Ovary (tissue), 3 donors: Measurements from ENCODE around the gene C3orf20.

Experiments
- CTCF ChIP-seq, 3 donors: fragments of 450-650 bp in 2 of 3; fragments of 200-600 bp in 1 of 3; IDR thresholded peaks; one replicate each; pipeline versions ENCODE4 v1.5.1 to v1.8.0; 2016 to 2022; ENCODE audit warnings: antibody characterized with exemption in 3 of 3, mild to moderate bottlenecking in 1 of 3
- EP300 ChIP-seq: sonication (generic); formaldehyde crosslinking; IDR thresholded peaks from one replicate; pipeline ENCODE4 v1.6.1; 2017; ENCODE audit warnings: antibody characterized with exemption
- POLR2A ChIP-seq: fragments of 450-650 bp; IDR thresholded peaks from one replicate; pipeline ENCODE4 v1.6.1; 2017; ENCODE audit warnings: antibody characterized with exemption, mild to moderate bottlenecking, moderate library complexity
- donor health status: DM: no; HTN: no; CAD: no.

DNA sequence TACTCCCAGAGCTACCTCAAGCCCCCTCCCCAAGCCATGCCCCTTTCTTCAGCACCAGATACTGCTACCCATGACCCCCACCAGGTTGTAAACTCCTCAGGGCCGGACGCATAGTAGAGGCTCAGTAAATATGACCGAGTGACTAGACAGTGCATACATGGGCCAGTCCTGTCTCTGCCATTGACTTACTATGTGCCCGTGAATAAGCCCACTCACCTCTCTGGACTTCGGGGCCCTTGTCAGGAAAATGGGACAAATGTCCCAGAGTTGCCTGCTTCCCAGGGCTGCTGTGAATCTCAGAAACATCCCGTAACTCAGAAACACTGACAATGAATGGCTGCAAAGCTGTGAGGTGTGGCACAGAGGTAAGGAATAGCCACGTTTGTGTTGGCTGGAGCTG lies 95.7 kb downstream of the C3orf20 start:
- TF ChIP-seq POLR2A (no peak), CTCF (IDR thresholded peaks at IDR 0.05) (no peak), EP300 (no peak)
